Dendritic cell treated with granulocyte-macrophage colony-stimulating factor and Interleukin-4, amounts not matched to agents 40 ng/mL and 50 ng/mL, for 4 days (primary cell): ENCODE measurements around the gene TBC1D28.
"Not testable (repeated sequence)": the region's sequence is repeated elsewhere in the genome, so short reads cannot be mapped to it uniquely, and the experiment has no call there.

Source experiments
- H3K27ac Mint-ChIP-seq: one replicate; pipeline ENCODE4 v1.8.0; 2022; ENCODE audit warnings: mild to moderate bottlenecking, mixed read lengths
- H3K27me3 Mint-ChIP-seq: one replicate; pipeline ENCODE4 v1.8.0; 2022; ENCODE audit warnings: mild to moderate bottlenecking, mixed read lengths
- H3K36me3 Mint-ChIP-seq: one replicate; pipeline ENCODE4 v1.8.0; 2022; ENCODE audit warnings: low read depth, mixed read lengths
- H3K4me1 Mint-ChIP-seq: one replicate; pipeline ENCODE4 v1.8.0; 2022; ENCODE audit warnings: low read depth, mixed read lengths
- H3K4me3 Mint-ChIP-seq: one replicate; pipeline ENCODE4 v1.8.0; 2022; ENCODE audit warnings: mild to moderate bottlenecking, moderate library complexity, mixed read lengths
- H3K9me3 Mint-ChIP-seq: one replicate; pipeline ENCODE4 v1.8.0; 2022; ENCODE audit warnings: mixed read lengths
- intact Hi-C: fragments of 100-400 bp; cut with micrococcal nuclease; formaldehyde crosslinking; loops from one replicate; pipeline ENCODE4 v1.15.0; 2022

The TBC1D28 gene

GRCh38 chr17:18635773-18636172 lies 8.4 kb downstream of the TBC1D28 start:
- H3K36me3 Mint-ChIP-seq, H3K9me3 Mint-ChIP-seq, intact Hi-C loops, H3K27ac Mint-ChIP-seq, H3K4me3 Mint-ChIP-seq: not testable (repeated sequence)
- Mint-ChIP-seq H3K4me1 (peaks cover 10% of the 10 kb centered on the region), H3K27me3 (peaks cover 40% of the 10 kb centered on the region)

- H3K4me3 Mint-ChIP-seq, intact Hi-C loops, H3K9me3 Mint-ChIP-seq, H3K27ac Mint-ChIP-seq, H3K36me3 Mint-ChIP-seq: not testable (repeated sequence)
- peaks cover 10% of the 10 kb centered on the region for H3K4me1 Mint-ChIP-seq
- H3K27me3 Mint-ChIP-seq = peaks cover 40% of the 10 kb centered on the region
Measured at GRCh38 chr17:18634550-18635263, 9.5 kb downstream of the TBC1D28 start.

- Mint-ChIP-seq H3K9me3 (no peaks in the 10 kb centered on the region), H3K36me3 (no peaks in the 10 kb centered on the region), H3K27ac (peak overlapping the region; percentile 90), H3K4me1 (peaks cover 12% of the 10 kb centered on the region), H3K4me3 (no peak overlapping the region), H3K27me3 (peaks cover 3% of the 10 kb centered on the region)
- intact Hi-C loops = no loop called here
Measured at GRCh38 chr17:18626152-18626870, 17.9 kb downstream of the TBC1D28 start.

- H3K9me3 Mint-ChIP-seq, H3K27me3 Mint-ChIP-seq, H3K36me3 Mint-ChIP-seq, intact Hi-C loops: not testable (repeated sequence)
- H3K4me1 Mint-ChIP-seq = peaks cover 12% of the 10 kb centered on the region
- H3K27ac Mint-ChIP-seq = peak overlapping the region; percentile 90
- H3K4me3 Mint-ChIP-seq = peak overlapping the region; percentile 80
Measured at GRCh38 chr17:18625509-18626104, 18.6 kb downstream of the TBC1D28 start.

GRCh38 chr17:18624862-18625501 lies 19.2 kb downstream of the TBC1D28 start:
- intact Hi-C loops, H3K36me3 Mint-ChIP-seq, H3K27me3 Mint-ChIP-seq, H3K9me3 Mint-ChIP-seq: not testable (repeated sequence)
- Mint-ChIP-seq H3K4me1 (peaks cover 12% of the 10 kb centered on the region), H3K27ac (peak overlapping the region; percentile 90), H3K4me3 (peak overlapping the region; percentile 80)

- H3K27me3 Mint-ChIP-seq, H3K36me3 Mint-ChIP-seq, H3K4me3 Mint-ChIP-seq, H3K4me1 Mint-ChIP-seq, H3K27ac Mint-ChIP-seq, intact Hi-C loops, H3K9me3 Mint-ChIP-seq: not testable (repeated sequence)
Measured at GRCh38 chr17:18617613-18618012, 26.6 kb downstream of the TBC1D28 start.

- H3K4me3 Mint-ChIP-seq, H3K4me1 Mint-ChIP-seq, H3K36me3 Mint-ChIP-seq, intact Hi-C loops, H3K9me3 Mint-ChIP-seq, H3K27ac Mint-ChIP-seq, H3K27me3 Mint-ChIP-seq: not testable (repeated sequence)
Measured at GRCh38 chr17:18613016-18613415, 31.2 kb downstream of the TBC1D28 start.

GRCh38 chr17:18593138-18593537 lies 51.1 kb downstream of the TBC1D28 start:
- H3K9me3 Mint-ChIP-seq, intact Hi-C loops, H3K4me1 Mint-ChIP-seq, H3K27ac Mint-ChIP-seq, H3K4me3 Mint-ChIP-seq, H3K27me3 Mint-ChIP-seq, H3K36me3 Mint-ChIP-seq: not testable (repeated sequence)
